GM12875 (cell line): ENCODE measurements around the gene SEC63.

Experiments used
- H3K4me3 ChIP-seq: one replicate; pipeline ENCODE4 v1.5.1; 2011; ENCODE audit warnings: low read depth, low read length, control low read depth
- TF ChIP-seq, protein P1 (sequence below): IDR thresholded peaks from 2 replicates; pipeline ENCODE4 v1.5.1; 2011; ENCODE audit warnings: low read depth, mild to moderate bottlenecking, control low read depth, inconsistent platforms, low read length, moderate library complexity, borderline replicate concordance; ENCODE audit not compliant: insufficient read depth

The SEC63 gene

GRCh38 chr6:107832151-107833056 is 125.6 kb downstream of the SEC63 start:
- TF ChIP-seq, protein P1, sequence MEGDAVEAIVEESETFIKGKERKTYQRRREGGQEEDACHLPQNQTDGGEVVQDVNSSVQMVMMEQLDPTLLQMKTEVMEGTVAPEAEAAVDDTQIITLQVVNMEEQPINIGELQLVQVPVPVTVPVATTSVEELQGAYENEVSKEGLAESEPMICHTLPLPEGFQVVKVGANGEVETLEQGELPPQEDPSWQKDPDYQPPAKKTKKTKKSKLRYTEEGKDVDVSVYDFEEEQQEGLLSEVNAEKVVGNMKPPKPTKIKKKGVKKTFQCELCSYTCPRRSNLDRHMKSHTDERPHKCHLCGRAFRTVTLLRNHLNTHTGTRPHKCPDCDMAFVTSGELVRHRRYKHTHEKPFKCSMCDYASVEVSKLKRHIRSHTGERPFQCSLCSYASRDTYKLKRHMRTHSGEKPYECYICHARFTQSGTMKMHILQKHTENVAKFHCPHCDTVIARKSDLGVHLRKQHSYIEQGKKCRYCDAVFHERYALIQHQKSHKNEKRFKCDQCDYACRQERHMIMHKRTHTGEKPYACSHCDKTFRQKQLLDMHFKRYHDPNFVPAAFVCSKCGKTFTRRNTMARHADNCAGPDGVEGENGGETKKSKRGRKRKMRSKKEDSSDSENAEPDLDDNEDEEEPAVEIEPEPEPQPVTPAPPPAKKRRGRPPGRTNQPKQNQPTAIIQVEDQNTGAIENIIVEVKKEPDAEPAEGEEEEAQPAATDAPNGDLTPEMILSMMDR: no peak
- no peak overlapping the region for H3K4me3 ChIP-seq

DNA sequence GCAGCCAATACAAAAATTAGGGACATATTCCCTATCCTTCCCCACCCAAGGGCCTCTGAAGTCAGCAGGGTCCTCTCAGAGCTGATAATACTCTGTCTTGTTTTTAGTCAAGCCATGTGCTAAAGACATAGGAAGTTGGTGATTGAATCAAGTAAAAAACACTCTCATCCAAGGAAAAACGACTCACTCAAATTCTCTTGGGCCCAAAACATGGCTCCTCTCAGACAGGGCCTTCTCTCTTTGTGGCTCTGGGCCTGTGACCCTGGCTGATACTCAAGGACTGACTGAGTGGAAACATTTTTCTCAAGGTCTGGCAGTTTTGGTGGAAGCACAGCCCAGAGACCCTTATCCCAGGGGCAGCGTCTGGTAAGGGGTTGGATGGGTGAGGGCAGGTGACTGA is 127.9 kb downstream of the SEC63 start:
- TF ChIP-seq, protein P1: no peak
- H3K4me3 ChIP-seq: no peak overlapping the region

- TF ChIP-seq, protein P1: no peak
These were observed 130.5 kb downstream of the SEC63 start for GRCh38 chr6:107827541-107827940.

GRCh38 chr6:107823047-107823557 is 134.9 kb downstream of the SEC63 start:
- H3K4me3 ChIP-seq: no peak overlapping the region
- TF ChIP-seq, protein P1: no peak

More at GRCh38 chr6:107827541-107827940, 130.5 kb downstream of the SEC63 start:
- no peak overlapping the region for H3K4me3 ChIP-seq

DNA sequence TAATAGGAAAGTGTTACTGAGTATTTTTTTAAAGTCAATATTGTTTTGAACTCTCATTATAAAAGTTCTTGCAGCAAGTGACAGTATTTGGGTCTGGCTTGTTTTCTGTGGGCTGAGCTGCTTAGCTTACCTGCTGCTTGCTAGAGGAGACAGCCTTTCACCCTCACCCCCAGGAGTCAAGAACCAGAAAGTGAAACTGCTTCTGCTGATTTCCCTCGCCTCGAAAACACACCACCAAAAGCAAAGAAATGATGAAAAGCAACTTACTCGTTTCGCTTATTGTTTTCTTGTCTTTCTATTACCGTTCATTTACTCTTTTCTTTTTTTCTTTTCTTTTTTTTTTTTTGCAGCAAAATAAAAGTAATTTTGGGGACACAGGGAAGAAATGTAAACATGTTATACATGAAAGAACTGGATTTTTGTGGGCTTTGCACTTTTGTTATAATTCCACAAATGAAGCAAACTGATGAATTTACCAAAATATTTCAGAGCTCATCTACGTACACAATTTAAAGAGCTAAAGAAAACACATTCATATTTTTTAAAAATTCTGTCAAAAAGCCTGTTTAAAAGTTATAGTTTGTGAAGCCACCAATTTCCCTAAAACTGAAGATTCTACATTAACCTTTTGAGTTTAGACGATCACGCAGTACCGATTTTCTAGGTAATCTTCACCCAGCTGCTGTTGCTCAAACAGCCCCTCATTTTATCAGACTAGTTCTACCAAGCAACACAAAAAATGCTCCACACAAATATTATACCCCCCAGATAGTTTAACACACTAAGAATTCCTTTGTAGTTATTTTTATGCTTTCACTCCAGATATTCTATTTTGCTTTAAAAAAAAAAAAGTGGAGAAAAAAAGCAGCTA is 135.6 kb downstream of the SEC63 start:
- TF ChIP-seq, protein P1: no peak
- H3K4me3 ChIP-seq: no peak overlapping the region

DNA sequence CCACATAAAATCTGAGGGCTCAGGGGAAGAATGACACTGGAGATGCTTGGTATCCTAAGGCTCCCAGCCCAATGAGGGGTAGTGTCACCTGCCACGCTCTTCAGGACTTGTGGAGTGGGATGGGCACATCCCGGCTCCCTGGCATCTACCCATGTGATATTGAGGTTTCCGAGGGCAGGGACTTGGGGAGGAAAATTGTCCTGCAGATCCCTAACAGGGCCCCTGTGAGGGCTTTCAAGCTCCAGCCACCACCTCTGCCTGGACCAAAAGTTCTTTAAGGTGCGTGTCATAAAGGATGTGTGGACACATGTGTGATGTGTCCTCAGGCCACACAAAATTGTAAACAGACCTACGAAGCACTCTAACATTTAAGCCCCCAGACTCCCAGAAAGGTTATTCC is 136.4 kb downstream of the SEC63 start:
- no peak overlapping the region for H3K4me3 ChIP-seq
- TF ChIP-seq, protein P1: no peak
